ENCODE results near the gene CTSD. TPM values are rescaled to one million over a fixed set of nuclear protein-coding genes. Genes with fewer than 3 reads are reported as not detected.

Gene CTSD
- total RNA-seq, 2 experiments from 2014 or later: 38.8 to 41.5 TPM

- ATAC-seq: no peak
- no peak overlapping the region for H3K27ac Mint-ChIP-seq
These were observed 17.9 kb upstream of the CTSD start for GRCh38 chr11:1781593-1781975.

GRCh38 chr11:1780700-1781592 is 17.2 kb upstream of the CTSD start:
- Mint-ChIP-seq H3K27me3 (no peaks in the 10 kb centered on the region), H3K4me3 (no peak overlapping the region), H3K27ac (no peak overlapping the region), H3K9me3 (ENCODE audit: low read depth) (no peaks in the 10 kb centered on the region), H3K36me3 (ENCODE audit: low read depth) (no peaks in the 10 kb centered on the region), H3K4me1 (no peaks in the 10 kb centered on the region)
- POLR2A ChIA-PET: no interaction called here
- CTCF ChIA-PET: interaction anchor here (1.1 kb wide), 1 partner anchor 128 kb away, joined by 4 read pairs; no protein-coding TSS in a partner anchor
- ATAC-seq: no peak
- no peak for DNase-seq
- intact Hi-C loops (cut with DNase I, micrococcal nuclease): no loop called here

More at GRCh38 chr11:1781593-1781975, 17.9 kb upstream of the CTSD start:
- DNase-seq: no peak
- Mint-ChIP-seq H3K9me3 (ENCODE audit: low read depth) (no peaks in the 10 kb centered on the region), H3K27me3 (no peaks in the 10 kb centered on the region), H3K4me3 (no peak overlapping the region), H3K4me1 (no peaks in the 10 kb centered on the region), H3K36me3 (ENCODE audit: low read depth) (no peaks in the 10 kb centered on the region)
- intact Hi-C loops (cut with DNase I, micrococcal nuclease): no loop called here
- CTCF ChIA-PET: interaction anchor here (0.6 to 1.1 kb wide), 2 partner anchors 129 to 914 kb away, joined by 4 read pairs; no protein-coding TSS in a partner anchor
- POLR2A ChIA-PET: no interaction called here

- H3K9me3 Mint-ChIP-seq (ENCODE audit: low read depth): no peaks in the 10 kb centered on the region
- no peak overlapping the region for H3K27ac Mint-ChIP-seq
- no peaks in the 10 kb centered on the region for H3K4me1 Mint-ChIP-seq
- no peaks in the 10 kb centered on the region for H3K36me3 Mint-ChIP-seq (ENCODE audit: low read depth)
- intact Hi-C loops (cut with DNase I, micrococcal nuclease): no loop called here
- POLR2A ChIA-PET: no interaction called here
- ATAC-seq: no peak
- CTCF ChIA-PET: interaction anchor here (0.6 kb wide), 1 partner anchor 46 kb away, joined by 3 read pairs; no protein-coding TSS in a partner anchor
- H3K27me3 Mint-ChIP-seq: no peaks in the 10 kb centered on the region
- no peak for DNase-seq
- H3K4me3 Mint-ChIP-seq: no peak overlapping the region
These were observed 16.3 kb upstream of the CTSD start for GRCh38 chr11:1779806-1780699.

GRCh38 chr11:1779034-1779805 is 15.5 kb upstream of the CTSD start:
- Mint-ChIP-seq H3K4me3 (no peak overlapping the region), H3K4me1 (no peaks in the 10 kb centered on the region), H3K27ac (no peak overlapping the region), H3K36me3 (ENCODE audit: low read depth) (no peaks in the 10 kb centered on the region), H3K27me3 (no peaks in the 10 kb centered on the region), H3K9me3 (ENCODE audit: low read depth) (no peaks in the 10 kb centered on the region)
- POLR2A ChIA-PET: no interaction called here
- no peak for DNase-seq
- intact Hi-C loops (cut with DNase I, micrococcal nuclease): no loop called here
- CTCF ChIA-PET: interaction anchor here (0.6 kb wide), 1 partner anchor 45 kb away, joined by 3 read pairs; no protein-coding TSS in a partner anchor
- ATAC-seq: no peak

- Mint-ChIP-seq H3K27me3 (no peaks in the 10 kb centered on the region), H3K27ac (no peak overlapping the region), H3K9me3 (ENCODE audit: low read depth) (no peaks in the 10 kb centered on the region), H3K4me3 (no peak overlapping the region), H3K4me1 (peaks cover 3% of the 10 kb centered on the region), H3K36me3 (ENCODE audit: low read depth) (no peaks in the 10 kb centered on the region)
- ATAC-seq (no peak), DNase-seq (no peak)
- ChIA-PET CTCF (interaction anchor here (0.6 to 1.1 kb wide), 2 partner anchors 28 to 132 kb away, joined by 3 to 4 read pairs; no protein-coding TSS in a partner anchor), POLR2A (interaction anchor here (0.7 kb wide), 1 partner anchor 155 kb away, joined by 3 read pairs; no protein-coding TSS in a partner anchor)
- intact Hi-C loops (cut with DNase I, micrococcal nuclease): no loop called here
These were observed 14.6 kb upstream of the CTSD start for GRCh38 chr11:1778141-1778911.

GRCh38 chr11:1777737-1778136 is 14.0 kb upstream of the CTSD start:
- H3K9me3 Mint-ChIP-seq (ENCODE audit: low read depth): no peaks in the 10 kb centered on the region
- POLR2A ChIA-PET: interaction anchor here (0.7 kb wide), 1 partner anchor 156 kb away, joined by 3 read pairs; no protein-coding TSS in a partner anchor
- H3K4me1 Mint-ChIP-seq: peaks cover 7% of the 10 kb centered on the region
- CTCF ChIA-PET: interaction anchor here (0.6 to 1.1 kb wide), 2 partner anchors 28 to 132 kb away, joined by 3 to 4 read pairs; no protein-coding TSS in a partner anchor
- intact Hi-C loops (cut with DNase I, micrococcal nuclease): no loop called here
- no peak for ATAC-seq
- H3K36me3 Mint-ChIP-seq (ENCODE audit: low read depth): no peaks in the 10 kb centered on the region
- no peak for DNase-seq
- no peak overlapping the region for H3K27ac Mint-ChIP-seq
- H3K4me3 Mint-ChIP-seq: no peak overlapping the region
- H3K27me3 Mint-ChIP-seq: no peaks in the 10 kb centered on the region

GRCh38 chr11:1776944-1777715 is 13.4 kb upstream of the CTSD start:
- CTCF ChIA-PET: interaction anchor here (1.1 kb wide), 1 partner anchor 29 kb away, joined by 3 read pairs; no protein-coding TSS in a partner anchor
- ATAC-seq (no peak), DNase-seq (no peak)
- intact Hi-C loops (cut with DNase I, micrococcal nuclease): no loop called here
- no peak overlapping the region for H3K27ac Mint-ChIP-seq
- H3K9me3 Mint-ChIP-seq (ENCODE audit: low read depth): no peaks in the 10 kb centered on the region
- H3K4me3 Mint-ChIP-seq: no peak overlapping the region
- no peaks in the 10 kb centered on the region for H3K36me3 Mint-ChIP-seq (ENCODE audit: low read depth)
- no peaks in the 10 kb centered on the region for H3K27me3 Mint-ChIP-seq
- POLR2A ChIA-PET: no interaction called here
- H3K4me1 Mint-ChIP-seq: peaks cover 13% of the 10 kb centered on the region

GRCh38 chr11:1776331-1776851 is 12.7 kb upstream of the CTSD start:
- Mint-ChIP-seq H3K4me3 (no peak overlapping the region), H3K27me3 (no peaks in the 10 kb centered on the region), H3K27ac (no peak overlapping the region), H3K9me3 (ENCODE audit: low read depth) (no peaks in the 10 kb centered on the region), H3K4me1 (peaks cover 17% of the 10 kb centered on the region), H3K36me3 (ENCODE audit: low read depth) (no peaks in the 10 kb centered on the region)
- DNase-seq (no peak), ATAC-seq (no peak)
- CTCF ChIA-PET: no interaction called here
- intact Hi-C loops (cut with DNase I, micrococcal nuclease): no loop called here
- POLR2A ChIA-PET: no interaction called here

- no peak for DNase-seq
- Mint-ChIP-seq H3K27ac (no peak overlapping the region), H3K27me3 (no peaks in the 10 kb centered on the region), H3K9me3 (ENCODE audit: low read depth) (no peaks in the 10 kb centered on the region), H3K4me3 (no peak overlapping the region), H3K36me3 (ENCODE audit: low read depth) (no peaks in the 10 kb centered on the region), H3K4me1 (peaks cover 17% of the 10 kb centered on the region)
- intact Hi-C loops (cut with DNase I, micrococcal nuclease): no loop called here
- POLR2A ChIA-PET: no interaction called here
- no peak for ATAC-seq
- CTCF ChIA-PET: no interaction called here
These were observed 11.2 kb upstream of the CTSD start for GRCh38 chr11:1774886-1775285.

All from activated CD4-positive, alpha-beta T cell treated with anti-CD3 and anti-CD28 coated beads for 36 hours (primary cell).